ENCODE results near the gene P2RY14. TPM values are rescaled to one million over a fixed set of nuclear protein-coding genes. Genes with fewer than 3 reads are reported as not detected.

The P2RY14 gene
- total and polyA plus RNA-seq, 2 donors (not counting 1 experiment from before 2014, with no cell fraction given) = 0.26 TPM; not detected in 1

DNA sequence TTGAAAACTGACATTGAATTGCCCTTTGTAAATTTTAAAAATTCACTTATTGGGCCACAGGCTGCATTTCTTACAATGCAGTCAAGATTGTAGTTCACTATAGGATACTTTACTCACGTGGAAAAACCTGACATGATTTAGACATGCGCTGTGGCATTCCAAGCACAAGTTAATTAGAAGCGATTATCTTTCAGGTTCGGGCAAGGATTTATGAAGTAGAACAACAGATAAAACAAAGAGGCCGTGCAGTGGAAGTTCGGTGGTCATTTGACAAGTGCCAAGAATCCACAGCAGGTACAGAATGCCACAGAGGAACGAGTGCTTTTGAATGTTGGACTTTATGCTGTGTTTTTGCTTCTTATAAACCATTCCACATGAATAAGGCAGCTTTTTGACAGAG is 113.1 kb downstream of the P2RY14 start:
- no peaks in the 10 kb centered on the region for H3K36me3 ChIP-seq (ENCODE audit: control insufficient read depth, insufficient read depth, low read length)
- no peak overlapping the region for H3K4me2 ChIP-seq (ENCODE audit: extremely low read depth, insufficient read depth, low read length)
- no peaks in the 10 kb centered on the region for H4K20me1 ChIP-seq (ENCODE audit: control insufficient read depth, extremely low read depth, insufficient read depth, low read length)
- H3K4me3 ChIP-seq (replicated peaks in 1 of 4; ENCODE audit: control extremely low read depth in 1 of 4, insufficient read depth in 1 of 4, low read depth in 3 of 4, low read length in 4 of 4) = no peak overlapping the region
- no peak for DNase-seq (ENCODE audit: low read depth in 2 of 2)
- H2AFZ ChIP-seq (ENCODE audit: low read length) = no peak overlapping the region
- no peak overlapping the region for H3K9ac ChIP-seq (ENCODE audit: insufficient read depth, low read length)
- H3K79me2 ChIP-seq (ENCODE audit: control insufficient read depth, insufficient read depth, low read length) = no peaks in the 10 kb centered on the region
- no peak overlapping the region for H3K27ac ChIP-seq (ENCODE audit: insufficient read depth, low read length)
- no peaks in the 10 kb centered on the region for H3K4me1 ChIP-seq (ENCODE audit: control insufficient read depth, extremely low read depth, insufficient read depth, low read length)
- TF ChIP-seq, protein P1, sequence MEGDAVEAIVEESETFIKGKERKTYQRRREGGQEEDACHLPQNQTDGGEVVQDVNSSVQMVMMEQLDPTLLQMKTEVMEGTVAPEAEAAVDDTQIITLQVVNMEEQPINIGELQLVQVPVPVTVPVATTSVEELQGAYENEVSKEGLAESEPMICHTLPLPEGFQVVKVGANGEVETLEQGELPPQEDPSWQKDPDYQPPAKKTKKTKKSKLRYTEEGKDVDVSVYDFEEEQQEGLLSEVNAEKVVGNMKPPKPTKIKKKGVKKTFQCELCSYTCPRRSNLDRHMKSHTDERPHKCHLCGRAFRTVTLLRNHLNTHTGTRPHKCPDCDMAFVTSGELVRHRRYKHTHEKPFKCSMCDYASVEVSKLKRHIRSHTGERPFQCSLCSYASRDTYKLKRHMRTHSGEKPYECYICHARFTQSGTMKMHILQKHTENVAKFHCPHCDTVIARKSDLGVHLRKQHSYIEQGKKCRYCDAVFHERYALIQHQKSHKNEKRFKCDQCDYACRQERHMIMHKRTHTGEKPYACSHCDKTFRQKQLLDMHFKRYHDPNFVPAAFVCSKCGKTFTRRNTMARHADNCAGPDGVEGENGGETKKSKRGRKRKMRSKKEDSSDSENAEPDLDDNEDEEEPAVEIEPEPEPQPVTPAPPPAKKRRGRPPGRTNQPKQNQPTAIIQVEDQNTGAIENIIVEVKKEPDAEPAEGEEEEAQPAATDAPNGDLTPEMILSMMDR (conservative IDR thresholded peaks at IDR 0.05 in 1 of 2, IDR thresholded peaks at IDR 0.05 in 1 of 2; ENCODE audit: low read depth in 1 of 2, low read length in 2 of 2) = no peak
- TF ChIP-seq EZH2 (IDR thresholded peaks at IDR 0.05; ENCODE audit: low read length, missing control alignments) = no peak
- no peaks in the 10 kb centered on the region for H3K9me3 ChIP-seq (ENCODE audit: control insufficient read depth, insufficient read depth, low read depth, low read length)
- H3K27me3 ChIP-seq (ENCODE audit: control insufficient read depth, insufficient read depth, low read length) = no peaks in the 10 kb centered on the region

Other genes with a start within 250 kb of the P2RY14 start
- gene MED12L, start 192.9 kb downstream of the P2RY14 start, total RNA-seq = 4.3 and 4.9 TPM in 2 replicates
- gene MED12L, start 192.9 kb downstream of the P2RY14 start, polyA plus RNA-seq = 0.21 and 0.94 TPM in 2 replicates
- not detected in 2 replicates for gene GPR171, start 75.3 kb downstream of the P2RY14 start, total RNA-seq
- gene GPR171, start 75.3 kb downstream of the P2RY14 start, polyA plus RNA-seq = not detected in 2 replicates
- 0.17 and 0.26 TPM in 2 replicates for gene GPR87, start 38.3 kb upstream of the P2RY14 start, total RNA-seq
- 0.05 and 0.11 TPM in 2 replicates for gene GPR87, start 38.3 kb upstream of the P2RY14 start, polyA plus RNA-seq
- under 0.01 TPM in 1 of 2 replicates, not detected in the other for gene P2RY13, start 51.0 kb upstream of the P2RY14 start, total RNA-seq
- gene P2RY13, start 51.0 kb upstream of the P2RY14 start, polyA plus RNA-seq = 0.03 TPM in 1 of 2 replicates, not detected in the other
- gene P2RY12, start 106.2 kb upstream of the P2RY14 start, total RNA-seq = 1.8 and 2.5 TPM in 2 replicates
- 0.34 and 0.45 TPM in 2 replicates for gene P2RY12, start 106.2 kb upstream of the P2RY14 start, polyA plus RNA-seq
- 45.9 and 55.0 TPM in 2 replicates for gene IGSF10, start 182.5 kb upstream of the P2RY14 start, total RNA-seq
- gene IGSF10, start 182.5 kb upstream of the P2RY14 start, polyA plus RNA-seq = 2.8 and 5.1 TPM in 2 replicates

Measured in fibroblast of lung (primary cell).